AML-193 (cell line): ENCODE measurements around the gene S100Z.
"Not testable (repeated sequence)": the region's sequence is repeated elsewhere in the genome, so short reads cannot be mapped to it uniquely, and the experiment has no call there.

Source experiments
- DNase-seq, 2 experiments: peaks; one replicate each; lab custom pipeline; 2025; lab: John Stamatoyannopoulos, UW

Gene S100Z

GRCh38 chr5:76849419-76850291 is at the start of gene S100Z:
Gene S100Z (plus strand): TSS chr5:76850014. CDS start chr5:76875360, 25,346 bp downstream.
- peak; percentile 65 to 66 for DNase-seq

GRCh38 chr5:76800579-76800978 is 49.2 kb upstream of the S100Z start:
- DNase-seq, result no peak

GRCh38 chr5:76801159-76801802 is 48.5 kb upstream of the S100Z start:
- no peak for DNase-seq

- DNase-seq, result no peak
Measured at GRCh38 chr5:76801803-76802195, 48.0 kb upstream of the S100Z start.

GRCh38 chr5:76804266-76804665 is 45.5 kb upstream of the S100Z start:
- no peak for DNase-seq

DNA sequence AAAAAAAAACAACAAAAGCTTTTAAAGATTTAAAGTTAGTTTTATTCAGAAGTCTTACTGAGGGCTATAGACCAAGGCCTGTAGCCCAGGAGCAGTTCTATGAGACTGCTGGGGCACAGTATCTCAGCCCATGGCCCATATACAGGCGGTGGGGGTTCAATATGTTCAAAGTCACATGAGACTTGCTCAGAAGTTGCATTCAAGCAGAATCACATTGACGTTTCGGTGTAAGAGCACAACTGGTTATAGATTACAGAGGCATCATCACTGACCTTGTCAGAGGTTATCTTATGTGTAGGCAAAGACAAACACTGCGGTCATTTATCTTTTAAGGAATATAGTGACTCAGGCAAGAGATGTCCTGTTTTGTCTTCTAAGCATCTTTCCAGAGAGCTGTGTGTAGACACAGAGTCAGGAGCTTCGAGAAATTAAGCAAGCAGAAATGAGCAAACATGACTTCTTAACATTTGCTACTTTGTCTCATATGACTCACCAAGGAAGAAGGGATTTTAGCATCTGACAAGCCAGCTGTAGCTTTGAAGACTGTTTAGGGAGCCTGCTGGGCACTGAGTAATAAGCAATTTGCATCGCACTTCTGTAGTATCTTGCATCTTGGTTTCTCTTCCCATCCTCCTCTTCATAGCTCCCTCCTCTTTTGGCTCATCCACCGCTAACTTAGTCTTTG is 43.9 kb upstream of the S100Z start:
- DNase-seq, result no peak

GRCh38 chr5:76807296-76807695 is 42.5 kb upstream of the S100Z start:
- DNase-seq, result no peak

DNA sequence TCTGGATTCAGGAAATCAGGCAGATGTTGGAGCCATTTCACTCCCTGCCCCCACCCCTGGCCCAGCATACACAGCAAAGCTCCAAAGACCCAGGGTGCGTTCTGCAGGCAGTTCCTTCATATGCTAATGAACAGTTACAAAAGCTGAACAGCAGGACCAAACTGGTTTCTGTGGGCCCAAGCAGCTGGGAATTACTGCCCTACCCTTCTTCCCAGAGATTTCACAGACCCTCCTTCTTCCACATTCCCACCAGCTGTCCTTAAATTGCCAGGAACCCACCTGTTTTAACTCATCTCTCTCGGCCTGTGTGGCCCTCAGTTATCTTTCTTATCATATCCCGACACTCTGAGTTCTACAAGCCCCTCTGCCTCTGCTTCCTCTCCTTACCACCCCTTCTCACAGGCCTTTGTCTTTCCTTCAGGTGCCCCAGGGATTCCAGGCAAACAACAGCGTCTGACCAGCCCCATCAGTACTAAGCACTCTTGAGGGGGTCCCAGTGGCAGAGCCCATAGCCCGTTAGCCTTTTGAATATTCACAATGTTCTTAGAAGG is 41.6 kb upstream of the S100Z start:
- DNase-seq, result no peak

GRCh38 chr5:76809141-76809540 is 40.7 kb upstream of the S100Z start:
- no peak for DNase-seq

DNA sequence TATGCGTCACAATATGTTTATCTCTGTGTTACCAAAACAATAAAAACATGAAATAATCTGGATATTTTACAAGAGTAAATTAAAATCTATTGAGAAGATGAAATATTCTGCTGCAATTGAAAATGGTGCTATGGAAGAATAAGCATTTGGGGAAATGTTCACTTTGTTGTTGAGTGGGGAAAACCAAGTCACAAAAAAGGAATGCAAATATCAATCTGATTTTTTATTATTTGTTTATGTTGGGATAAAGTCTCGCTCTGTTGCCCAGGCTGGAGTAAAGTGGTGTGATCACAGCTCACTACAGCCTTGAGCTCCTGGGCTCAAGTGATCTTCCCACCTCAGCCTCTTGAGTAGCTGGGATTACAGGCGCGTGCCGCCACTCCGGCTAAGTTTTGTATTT is 39.6 kb upstream of the S100Z start:
- DNase-seq, result no peak

DNA sequence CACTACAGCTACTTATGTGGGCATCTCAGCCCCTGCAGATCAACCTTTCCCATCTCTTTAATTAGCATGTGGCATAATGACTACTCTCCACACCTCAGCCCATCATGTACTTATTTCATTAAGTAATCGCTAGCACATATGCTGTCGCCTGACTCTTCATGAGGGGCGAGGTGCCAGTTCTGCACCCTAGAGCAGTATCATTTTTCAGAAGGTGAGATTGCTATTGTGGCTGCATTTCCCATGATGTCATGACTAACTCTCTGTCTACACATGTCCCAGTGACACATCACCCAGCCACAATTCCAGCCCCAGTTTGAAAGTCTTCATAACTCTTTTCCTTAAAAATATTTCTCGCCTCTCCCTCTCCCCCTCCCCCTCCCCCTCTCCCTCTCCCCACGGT is 38.6 kb upstream of the S100Z start:
- DNase-seq, result no peak

DNA sequence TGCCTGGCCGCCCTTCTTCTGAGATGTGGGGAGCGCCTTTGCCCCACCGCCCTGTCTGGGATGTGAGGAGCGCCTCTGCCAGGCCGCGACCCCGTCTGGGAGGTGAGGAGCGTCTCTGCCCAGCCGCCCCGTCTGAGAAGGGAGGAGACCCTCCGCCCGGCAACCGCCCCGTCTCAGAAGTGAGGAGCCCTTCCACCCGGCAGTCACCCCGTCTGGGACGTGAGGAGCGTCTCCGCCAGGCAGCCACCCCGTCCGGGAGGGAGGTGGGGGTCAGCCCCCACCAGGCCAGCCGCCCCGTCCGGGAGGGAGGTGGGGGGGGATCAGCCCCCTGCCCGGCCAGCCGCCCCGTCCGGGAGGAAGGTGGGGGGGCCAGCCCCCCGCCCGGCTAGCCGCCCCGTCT is 37.6 kb upstream of the S100Z start:
- DNase-seq, result not testable (repeated sequence)

- no peak for DNase-seq
Measured at GRCh38 chr5:76813982-76814562, 35.7 kb upstream of the S100Z start.

- no peak for DNase-seq
Measured at GRCh38 chr5:76816110-76816831, 33.5 kb upstream of the S100Z start.

DNA sequence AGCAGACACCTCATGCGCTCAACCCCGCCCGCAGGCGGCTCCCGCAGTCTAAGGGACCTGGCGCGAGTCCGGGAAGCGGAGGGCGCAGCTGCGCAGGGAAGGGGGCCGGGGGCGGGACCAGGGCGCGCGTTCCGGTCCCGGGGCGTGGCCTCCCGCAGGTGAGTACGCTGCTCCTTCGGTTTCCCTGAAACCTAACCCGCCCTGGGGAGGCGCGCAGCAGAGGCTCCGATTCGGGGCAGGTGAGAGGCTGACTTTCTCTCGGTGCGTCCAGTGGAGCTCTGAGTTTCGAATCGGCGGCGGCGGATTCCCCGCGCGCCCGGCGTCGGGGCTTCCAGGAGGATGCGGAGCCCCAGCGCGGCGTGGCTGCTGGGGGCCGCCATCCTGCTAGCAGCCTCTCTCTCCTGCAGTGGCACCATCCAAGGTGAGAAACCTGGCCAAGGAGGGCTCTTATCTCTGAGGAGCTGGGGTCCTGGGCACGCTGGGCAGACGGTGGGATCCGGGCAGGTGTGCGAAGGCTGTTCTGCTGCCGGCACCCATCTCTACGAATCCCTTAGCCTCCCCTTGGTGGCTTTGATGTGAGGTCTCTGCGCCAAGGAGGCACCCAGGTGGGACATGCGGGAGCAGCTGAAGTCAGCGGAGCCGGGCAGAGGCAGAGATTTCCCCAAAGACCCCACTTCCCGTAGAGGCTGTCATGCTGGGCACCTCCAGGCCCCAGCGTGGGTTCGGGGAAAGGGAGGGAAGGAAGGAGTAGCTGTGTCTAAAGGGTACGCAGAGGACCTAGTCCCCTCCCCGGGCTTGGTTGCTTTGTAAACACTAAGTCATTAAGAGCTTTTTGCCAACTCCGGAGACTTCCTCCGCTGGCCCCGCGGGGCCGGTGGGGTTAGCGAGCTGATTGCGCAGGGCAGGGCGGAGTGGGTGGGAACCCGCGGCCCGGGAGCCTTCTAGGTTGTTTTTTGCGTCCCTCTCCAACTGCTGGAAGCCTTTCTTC is 30.7 kb upstream of the S100Z start, which contains the start of gene F2RL1:
Gene F2RL1 (plus strand): TSS at position 187 of the 988 bp plus-strand sequence. CDS start 153 bp downstream, at position 340.
- DNase-seq, result peak in 1 of 2 experiments; percentile 3

DNA sequence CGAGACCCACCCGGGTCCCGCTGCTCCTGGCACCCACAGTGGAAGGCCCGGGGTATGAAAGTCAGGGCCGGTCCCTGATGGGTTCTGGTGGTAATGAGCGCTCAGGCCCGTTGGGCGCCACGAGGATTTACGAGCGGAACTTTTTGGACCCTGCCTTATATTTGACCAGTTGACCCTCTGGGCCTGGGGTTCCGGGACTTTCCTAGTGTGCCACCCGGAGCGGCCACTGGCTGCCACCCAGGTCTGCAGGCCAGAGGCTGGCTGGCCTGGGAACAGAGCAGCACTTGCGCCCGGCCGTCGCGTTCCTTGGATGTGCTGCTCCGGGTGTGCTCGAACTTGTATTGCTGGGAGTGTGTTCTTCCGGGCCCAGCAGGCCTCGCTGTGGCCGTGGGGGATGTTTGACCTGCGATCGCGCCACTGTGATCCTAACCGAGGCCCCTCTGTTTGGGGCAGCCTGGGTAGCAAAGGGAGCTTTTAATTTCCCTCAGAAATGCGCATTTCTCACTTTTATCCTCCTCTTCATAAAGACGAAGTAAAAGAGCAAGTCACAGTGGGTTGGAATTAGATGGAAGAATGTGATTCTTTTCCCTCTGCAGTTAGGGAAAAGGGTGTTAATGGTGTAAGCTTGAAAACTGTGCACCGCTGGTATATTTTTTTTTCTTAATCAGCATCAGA is 29.8 kb upstream of the S100Z start:
- DNase-seq, result no peak

DNA sequence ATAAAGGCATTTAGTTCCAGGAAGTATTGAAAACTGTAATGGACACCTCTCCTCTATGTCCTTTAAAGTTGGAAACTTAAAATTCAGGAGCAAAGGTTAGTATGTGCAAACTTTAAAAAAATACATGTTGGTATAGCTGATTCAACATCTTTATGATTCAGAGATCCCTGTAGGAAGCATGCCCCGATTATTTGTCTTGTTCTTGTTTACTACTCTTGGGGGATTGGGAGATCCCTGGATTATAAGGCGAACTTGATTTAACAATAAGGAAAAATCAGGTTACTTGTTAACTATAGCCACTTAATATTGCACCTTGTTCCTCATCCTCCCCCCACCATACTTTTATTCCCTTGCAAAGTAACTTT is 29.3 kb upstream of the S100Z start:
- DNase-seq, result no peak

GRCh38 chr5:76821136-76821535 is 28.7 kb upstream of the S100Z start:
- no peak for DNase-seq

DNA sequence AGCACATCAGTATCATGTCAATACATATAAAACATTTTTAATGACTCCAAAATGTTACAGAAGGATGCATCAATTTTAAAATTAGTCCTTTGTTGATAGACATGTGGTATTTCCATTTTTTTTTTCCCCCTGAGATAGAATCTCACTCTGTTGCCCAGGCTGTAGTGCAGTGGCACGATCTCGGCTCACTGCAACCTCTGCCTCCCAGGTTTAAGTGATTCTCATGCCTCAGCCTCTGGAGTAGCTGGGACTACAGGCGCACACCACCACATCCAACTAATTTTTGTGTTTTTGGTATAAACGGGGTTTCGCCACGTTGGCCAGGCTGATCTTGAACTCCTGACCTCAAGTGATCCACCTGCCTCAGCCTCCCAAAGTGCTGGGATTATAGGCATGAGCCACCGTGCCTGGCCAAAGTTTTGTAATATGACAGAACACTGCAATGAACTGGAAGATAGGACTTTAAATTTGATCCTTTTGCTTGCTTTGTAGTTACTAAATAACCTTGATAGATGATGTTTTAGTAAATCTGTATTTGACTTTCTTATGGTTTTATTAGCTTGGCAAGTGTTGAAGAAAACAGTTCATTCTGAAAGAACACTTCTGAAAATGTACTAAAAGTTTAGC is 27.6 kb upstream of the S100Z start:
- not testable (repeated sequence) for DNase-seq
